ENCODE data around the gene AAK1. TPM values are rescaled to one million over a fixed set of nuclear protein-coding genes. Genes with fewer than 3 reads are reported as not detected.

Gene AAK1
- total and polyA plus RNA-seq, 10 of the 15 experiments (the other 5 are each of a cell fraction or from before 2014, with no cell fraction given) = 2.9 to 41.4 (median 17.5) TPM

DNA sequence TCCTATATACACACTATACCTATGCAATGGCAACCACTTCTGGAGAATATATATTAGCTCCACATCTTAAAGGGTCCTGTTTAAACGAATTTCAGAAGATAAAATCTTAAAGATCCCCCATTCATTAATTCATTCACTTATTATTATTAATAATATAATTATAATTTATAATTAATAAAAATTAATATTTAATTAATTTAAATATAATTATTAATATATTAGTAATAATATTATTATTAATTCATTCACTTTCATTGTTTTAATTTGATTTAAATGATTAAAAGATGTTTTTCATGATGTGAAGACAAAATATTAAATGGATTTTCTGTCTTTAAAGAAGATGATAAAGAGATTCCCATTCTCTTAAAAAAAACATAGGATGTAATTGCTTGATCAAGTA lies 227.4 kb downstream of the AAK1 start:
- Histone ChIP-seq H3K79me2 (ENCODE audit: control insufficient read depth, insufficient read depth, low read length) (no peaks in the 10 kb centered on the region), H3K36me3 (ENCODE audit: control insufficient read depth in 2 of 2, insufficient read depth in 2 of 2, low read length in 1 of 2) (peaks cover 2 to 7% of the 10 kb centered on the region in 2 experiments; a peak in 3 of 4 replicates), H3K9ac (ENCODE audit: control insufficient read depth, insufficient read depth, low read length) (no peak overlapping the region), H3K27ac (ENCODE audit: control insufficient read depth, insufficient read depth) (no peak overlapping the region), H4K20me1 (ENCODE audit: control insufficient read depth, insufficient read depth) (no peaks in the 10 kb centered on the region), H3K4me3 (no peak overlapping the region), H3K27me3 (replicated peaks in 1 of 2; ENCODE audit: control insufficient read depth in 2 of 2, insufficient read depth in 2 of 2, low read length in 1 of 2) (no peaks in the 10 kb centered on the region), H3K9me3 (replicated peaks; ENCODE audit: control insufficient read depth, insufficient read depth, low read length) (no peaks in the 10 kb centered on the region), H2AFZ (ENCODE audit: control insufficient read depth, low read depth, low read length) (no peak overlapping the region), H3K4me2 (ENCODE audit: control insufficient read depth, insufficient read depth) (no peak overlapping the region), H3K4me1 (ENCODE audit: control insufficient read depth, insufficient read depth, low read length) (no peaks in the 10 kb centered on the region)
- no peak for DNase-seq (ENCODE audit: low read depth, low spot score)
- no peak for ATAC-seq
- in situ Hi-C loops (cut with MboI) = no loop called here
- intact Hi-C loops (cut with micrococcal nuclease; ENCODE audit: unreplicated experiment) = no loop called here
- TF ChIP-seq SRF (IDR thresholded peaks at IDR 0.05; ENCODE audit: low read depth in 2 of 2, low read length in 2 of 2) (no peak), POLR2AphosphoS2 (IDR thresholded peaks at IDR 0.05; ENCODE audit: low read depth, low read length) (no peak), CHD1 (IDR thresholded peaks at IDR 0.05; ENCODE audit: low read depth, low read length) (no peak), SMAD1 (IDR thresholded peaks at IDR 0.05; ENCODE audit: low read depth, partially characterized antibody) (no peak), NR2F1 (conservative IDR thresholded peaks at IDR 0.05) (no peak), ZBED1 (IDR thresholded peaks at IDR 0.05; ENCODE audit: borderline replicate concordance) (no peak), ZSCAN29 (IDR thresholded peaks at IDR 0.05) (no peak)
- TF ChIP-seq, protein P1, sequence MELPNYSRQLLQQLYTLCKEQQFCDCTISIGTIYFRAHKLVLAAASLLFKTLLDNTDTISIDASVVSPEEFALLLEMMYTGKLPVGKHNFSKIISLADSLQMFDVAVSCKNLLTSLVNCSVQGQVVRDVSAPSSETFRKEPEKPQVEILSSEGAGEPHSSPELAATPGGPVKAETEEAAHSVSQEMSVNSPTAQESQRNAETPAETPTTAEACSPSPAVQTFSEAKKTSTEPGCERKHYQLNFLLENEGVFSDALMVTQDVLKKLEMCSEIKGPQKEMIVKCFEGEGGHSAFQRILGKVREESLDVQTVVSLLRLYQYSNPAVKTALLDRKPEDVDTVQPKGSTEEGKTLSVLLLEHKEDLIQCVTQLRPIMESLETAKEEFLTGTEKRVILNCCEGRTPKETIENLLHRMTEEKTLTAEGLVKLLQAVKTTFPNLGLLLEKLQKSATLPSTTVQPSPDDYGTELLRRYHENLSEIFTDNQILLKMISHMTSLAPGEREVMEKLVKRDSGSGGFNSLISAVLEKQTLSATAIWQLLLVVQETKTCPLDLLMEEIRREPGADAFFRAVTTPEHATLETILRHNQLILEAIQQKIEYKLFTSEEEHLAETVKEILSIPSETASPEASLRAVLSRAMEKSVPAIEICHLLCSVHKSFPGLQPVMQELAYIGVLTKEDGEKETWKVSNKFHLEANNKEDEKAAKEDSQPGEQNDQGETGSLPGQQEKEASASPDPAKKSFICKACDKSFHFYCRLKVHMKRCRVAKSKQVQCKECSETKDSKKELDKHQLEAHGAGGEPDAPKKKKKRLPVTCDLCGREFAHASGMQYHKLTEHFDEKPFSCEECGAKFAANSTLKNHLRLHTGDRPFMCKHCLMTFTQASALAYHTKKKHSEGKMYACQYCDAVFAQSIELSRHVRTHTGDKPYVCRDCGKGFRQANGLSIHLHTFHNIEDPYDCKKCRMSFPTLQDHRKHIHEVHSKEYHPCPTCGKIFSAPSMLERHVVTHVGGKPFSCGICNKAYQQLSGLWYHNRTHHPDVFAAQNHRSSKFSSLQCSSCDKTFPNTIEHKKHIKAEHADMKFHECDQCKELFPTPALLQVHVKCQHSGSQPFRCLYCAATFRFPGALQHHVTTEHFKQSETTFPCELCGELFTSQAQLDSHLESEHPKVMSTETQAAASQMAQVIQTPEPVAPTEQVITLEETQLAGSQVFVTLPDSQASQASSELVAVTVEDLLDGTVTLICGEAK (IDR thresholded peaks at IDR 0.05; ENCODE audit: borderline replicate concordance) = no peak
- POLR2A ChIA-PET = no interaction called here
- CTCF ChIA-PET = no interaction called here
- RAD21 ChIA-PET (ENCODE audit: unreplicated experiment) = no interaction called here
- no TSS peak for BruUV-seq (replicated peaks)
- FAIRE-seq = no peak
- 6% methylated on average over 1 of the region's 1 CpG for WGBS (ENCODE audit: insufficient coverage, insufficient replicate concordance, low lambda C conversion rate, missing lambda C conversion rate)
- SMC1A ChIA-PET (ENCODE audit: uncharacterized antibody, unreplicated experiment) = interaction anchor here (0.9 kb wide), 1 partner anchor 21 kb away, joined by 3 read pairs; the partner anchor contains the start of gene NFU1

Small RNAs within 50 kb of the gene (small RNA-seq; reads per million reads assigned to genes)
- gene RN7SL604P = not detected
- not detected for gene SNORA36C

Other genes with a start within 250 kb of the AAK1 start
- gene NFU1, start 206.3 kb downstream of the AAK1 start, total RNA-seq (2014; rRNA removed) = 27.3 and 35.4 TPM in 2 replicates
- gene NFU1, start 206.3 kb downstream of the AAK1 start, total RNA-seq (2014; rRNA removed; fragmentation: Illumina TruSeq; extraction: Trizol) = 45.0 and 45.6 TPM in 2 replicates
- 32.7 and 36.5 TPM in 2 replicates for gene NFU1, start 206.3 kb downstream of the AAK1 start, total RNA-seq (2021)
- gene NFU1, start 206.3 kb downstream of the AAK1 start, polyA plus RNA-seq (2011; rRNA removed) = 41.5 and 75.1 TPM in 2 replicates
- gene NFU1, start 206.3 kb downstream of the AAK1 start, polyA plus RNA-seq (2014; fragmentation: Illumina TruSeq; extraction: Trizol) = 37.2 and 45.5 TPM in 2 replicates
- 10 to 100 TPM; 38.5 to 61.2 TPM for gene NFU1, start 206.3 kb downstream of the AAK1 start, polyA plus RNA-seq (2014; fragmentation: Nextera tagmentation; extraction: Ambion mirVana)
- 33.7 and 41.6 TPM in 2 replicates for gene NFU1, start 206.3 kb downstream of the AAK1 start, polyA plus RNA-seq (2014; rRNA removed)
- gene NFU1, start 206.3 kb downstream of the AAK1 start, polyA plus RNA-seq (2016; fragmentation: Nextera tagmentation; extraction: Ambion mirVana) = 10 to 100 TPM; 84.0 to 86.0 TPM
- 59.3 and 60.0 TPM in 2 replicates for gene ANXA4, start 98.4 kb upstream of the AAK1 start, total RNA-seq (2014; rRNA removed)
- 16.3 and 17.7 TPM in 2 replicates for gene ANXA4, start 98.4 kb upstream of the AAK1 start, total RNA-seq (2014; rRNA removed; fragmentation: Illumina TruSeq; extraction: Trizol)
- gene ANXA4, start 98.4 kb upstream of the AAK1 start, total RNA-seq (2021) = 57.5 and 64.2 TPM in 2 replicates
- 81.6 and 97.2 TPM in 2 replicates for gene ANXA4, start 98.4 kb upstream of the AAK1 start, polyA plus RNA-seq (2011; rRNA removed)
- gene ANXA4, start 98.4 kb upstream of the AAK1 start, polyA plus RNA-seq (2014; fragmentation: Illumina TruSeq; extraction: Trizol) = 57.9 and 74.3 TPM in 2 replicates
- 10 to 100 TPM; 64.6 to 73.1 TPM for gene ANXA4, start 98.4 kb upstream of the AAK1 start, polyA plus RNA-seq (2014; fragmentation: Nextera tagmentation; extraction: Ambion mirVana)
- 78.8 and 94.3 TPM in 2 replicates for gene ANXA4, start 98.4 kb upstream of the AAK1 start, polyA plus RNA-seq (2014; rRNA removed)
- 10 to 100 TPM; 69.0 to 74.2 TPM for gene ANXA4, start 98.4 kb upstream of the AAK1 start, polyA plus RNA-seq (2016; fragmentation: Nextera tagmentation; extraction: Ambion mirVana)
- 9.9 and 12.6 TPM in 2 replicates for gene GMCL1, start 185.9 kb upstream of the AAK1 start, total RNA-seq (2014; rRNA removed)
- 11.2 TPM in 2 replicates for gene GMCL1, start 185.9 kb upstream of the AAK1 start, total RNA-seq (2014; rRNA removed; fragmentation: Illumina TruSeq; extraction: Trizol)
- gene GMCL1, start 185.9 kb upstream of the AAK1 start, total RNA-seq (2021) = 10.3 and 13.4 TPM in 2 replicates
- gene GMCL1, start 185.9 kb upstream of the AAK1 start, polyA plus RNA-seq (2011; rRNA removed) = 15.9 and 23.8 TPM in 2 replicates
- gene GMCL1, start 185.9 kb upstream of the AAK1 start, polyA plus RNA-seq (2014; fragmentation: Illumina TruSeq; extraction: Trizol) = 13.6 and 16.3 TPM in 2 replicates
- gene GMCL1, start 185.9 kb upstream of the AAK1 start, polyA plus RNA-seq (2014; fragmentation: Nextera tagmentation; extraction: Ambion mirVana) = 1 to 10 TPM; 3.7 to 4.8 TPM
- gene GMCL1, start 185.9 kb upstream of the AAK1 start, polyA plus RNA-seq (2014; rRNA removed) = 8.9 and 9.6 TPM in 2 replicates
- 10 to 100 TPM; 18.8 to 21.4 TPM for gene GMCL1, start 185.9 kb upstream of the AAK1 start, polyA plus RNA-seq (2016; fragmentation: Nextera tagmentation; extraction: Ambion mirVana)

Data from GM12878 (cell line).